Liver (tissue), 9 donors: Measurements from ENCODE around the gene RNASE13. TPM values are rescaled to one million over a fixed set of nuclear protein-coding genes. Genes with fewer than 3 reads are reported as not detected.

Experiments
- DNase-seq: peaks from one replicate; pipeline ENCODE4 v3.0.0-alpha.2; 2017; ENCODE audit warnings: low spot score
- H3K27ac ChIP-seq, 2 donors: one replicate each; pipeline ENCODE4 v1.7.0; 2013; ENCODE audit warnings: inconsistent platforms in 2 of 2, low read length in 2 of 2, control low read depth in 1 of 2, low read depth in 1 of 2, mild to moderate bottlenecking in 1 of 2
- H3K27me3 ChIP-seq, 4 donors: one replicate each; pipeline versions ENCODE4 v1.6.1 to v1.7.0; 2013; ENCODE audit warnings: low read length in 3 of 4, inconsistent platforms in 1 of 4, mild to moderate bottlenecking in 1 of 4, moderate library complexity in 1 of 4; ENCODE audit not compliant: control insufficient read depth in 4 of 4, insufficient read depth in 4 of 4
- H3K36me3 ChIP-seq, 4 donors: one replicate each; pipeline versions ENCODE4 v1.6.1 to v1.7.0; 2013; ENCODE audit warnings: low read length in 3 of 4, mild to moderate bottlenecking in 3 of 4, low read depth in 1 of 4, moderate library complexity in 1 of 4; ENCODE audit not compliant: control insufficient read depth in 4 of 4, insufficient read depth in 3 of 4
- H3K4me1 ChIP-seq, 4 donors: one replicate each; pipeline versions ENCODE4 v1.6.1 to v1.7.0; 2013; ENCODE audit warnings: low read length in 3 of 4, mild to moderate bottlenecking in 3 of 4, moderate library complexity in 1 of 4; ENCODE audit not compliant: control insufficient read depth in 4 of 4, insufficient read depth in 4 of 4
- H3K4me3 ChIP-seq, 3 donors: one replicate each; pipeline versions ENCODE4 v1.6.1 to v1.7.0; 2013; ENCODE audit warnings: low read length in 3 of 3, control low read depth in 1 of 3, low read depth in 1 of 3, mild to moderate bottlenecking in 1 of 3
- H3K9ac ChIP-seq, 2 donors: one replicate each; pipeline ENCODE4 v1.7.0; 2013; ENCODE audit warnings: low read length in 2 of 2, mild to moderate bottlenecking in 2 of 2, moderate library complexity in 2 of 2, control low read depth in 1 of 2, low read depth in 1 of 2
- H3K9me3 ChIP-seq, 4 donors: one replicate each; pipeline versions ENCODE4 v1.6.1 to v1.7.0; 2013; ENCODE audit warnings: low read length in 3 of 4; ENCODE audit not compliant: control insufficient read depth in 4 of 4
- EGR1 ChIP-seq, 2 donors: IDR thresholded peaks; 2 replicates each; pipeline ENCODE4 v1.6.1; 2016 to 2018; ENCODE audit warnings: antibody characterized with exemption in 2 of 2, low read depth in 2 of 2
- FOXA1 ChIP-seq: IDR thresholded peaks from 2 replicates; pipeline ENCODE4 v1.6.1; 2016; ENCODE audit warnings: antibody characterized with exemption
- FOXA2 ChIP-seq: IDR thresholded peaks from 2 replicates; pipeline ENCODE4 v1.6.1; 2016; ENCODE audit warnings: antibody characterized with exemption
- GABPA ChIP-seq, 2 donors: IDR thresholded peaks in 1 of 2; conservative IDR thresholded peaks in 1 of 2; 2 replicates each; pipeline ENCODE4 v1.6.1; 2016; ENCODE audit warnings: antibody characterized with exemption in 2 of 2, mild to moderate bottlenecking in 1 of 2, moderate library complexity in 1 of 2
- HNF4A ChIP-seq, 2 donors: conservative IDR thresholded peaks; 2 replicates each; pipeline ENCODE4 v1.6.1; 2016; ENCODE audit warnings: antibody characterized with exemption in 2 of 2, mild to moderate bottlenecking in 2 of 2
- HNF4G ChIP-seq: IDR thresholded peaks from 2 replicates; pipeline ENCODE4 v1.6.1; 2016; ENCODE audit warnings: antibody characterized with exemption
- JUND ChIP-seq, 2 donors: IDR thresholded peaks; 2 replicates each; pipeline ENCODE4 v1.6.1; 2016; ENCODE audit warnings: antibody characterized with exemption in 2 of 2
- NR2F2 ChIP-seq: IDR thresholded peaks from 2 replicates; pipeline ENCODE4 v1.6.1; 2016; ENCODE audit warnings: antibody characterized with exemption
- RAD21 ChIP-seq, 2 donors: IDR thresholded peaks; 2 replicates each; pipeline ENCODE4 v1.6.1; 2016; ENCODE audit warnings: antibody characterized with exemption in 2 of 2, mild to moderate bottlenecking in 2 of 2
- RXRA ChIP-seq, 2 donors: IDR thresholded peaks; 2 replicates each; pipeline ENCODE4 v1.6.1; 2017 to 2018; ENCODE audit warnings: antibody characterized with exemption in 2 of 2, mild to moderate bottlenecking in 1 of 2
- SP1 ChIP-seq: IDR thresholded peaks from 2 replicates; pipeline ENCODE4 v1.6.1; 2018; ENCODE audit warnings: antibody characterized with exemption, mild to moderate bottlenecking
- TAF1 ChIP-seq: conservative IDR thresholded peaks from 2 replicates; pipeline ENCODE4 v1.6.1; 2016; ENCODE audit warnings: antibody characterized with exemption, mild to moderate bottlenecking
- YY1 ChIP-seq: IDR thresholded peaks from 2 replicates; pipeline ENCODE4 v1.6.1; 2016; ENCODE audit warnings: antibody characterized with exemption, mild to moderate bottlenecking
- WGBS: extraction: QIAGEN DNeasy Blood & Tissue Kit; methylation state at CpG from one replicate; pipeline ENCODE4 v1.1.7; 2013; 5-methylcytosine and 5-hydroxymethylcytosine counted together
- polyA plus RNA-seq, 2 donors: library from polyadenylated mRNA; stranded (reverse) in 1 of 2; unstranded in 1 of 2; fragments of 200-250 nt in 1 of 2; fragments of >200 nt in 1 of 2; fragmentation: Nextera tagmentation in 1 of 2; extraction: Ambion mirVana in 1 of 2; gene quantifications; one replicate each; pipeline versions ENCODE4 v1.2.1 to v1.2.3, GENCODE V29; 2013 to 2015
- total RNA-seq, 2 donors: library from RNA; depleted of rRNA; stranded (reverse); fragments of >200 nt; gene quantifications; one replicate each; pipeline ENCODE4 v1.2.3, GENCODE V29; 2014
- TF ChIP-seq, protein P1 (sequence below): IDR thresholded peaks from 2 replicates; pipeline ENCODE4 v1.6.1; 2016; ENCODE audit warnings: antibody characterized with exemption
- TF ChIP-seq, protein P2 (sequence below): IDR thresholded peaks from 2 replicates; pipeline ENCODE4 v1.6.1; 2016; ENCODE audit warnings: antibody characterized with exemption
- TF ChIP-seq, protein P3 (sequence below): IDR thresholded peaks from 2 replicates; pipeline ENCODE4 v1.6.1; 2016; ENCODE audit warnings: antibody characterized with exemption
- TF ChIP-seq, protein P4 (sequence below): fragments of 150-350 bp; IDR thresholded peaks from 2 replicates; pipeline ENCODE4 v1.5.1; 2017; ENCODE audit warnings: improper control_type of control experiment, low read depth, low read length; ENCODE audit not compliant: missing input control
- TF ChIP-seq, protein P5 (sequence below): IDR thresholded peaks from 2 replicates; pipeline ENCODE4 v1.6.1; 2016; ENCODE audit warnings: antibody characterized with exemption, mild to moderate bottlenecking
- donor health status: healthy.
- donor health status: healthy.
- donor health status: healthy.
- donor health status: healthy.
- donor health status: healthy.

The RNASE13 gene
- total and polyA plus RNA-seq, 4 donors, result 0.05 to 0.08 TPM; not detected in 2

DNA sequence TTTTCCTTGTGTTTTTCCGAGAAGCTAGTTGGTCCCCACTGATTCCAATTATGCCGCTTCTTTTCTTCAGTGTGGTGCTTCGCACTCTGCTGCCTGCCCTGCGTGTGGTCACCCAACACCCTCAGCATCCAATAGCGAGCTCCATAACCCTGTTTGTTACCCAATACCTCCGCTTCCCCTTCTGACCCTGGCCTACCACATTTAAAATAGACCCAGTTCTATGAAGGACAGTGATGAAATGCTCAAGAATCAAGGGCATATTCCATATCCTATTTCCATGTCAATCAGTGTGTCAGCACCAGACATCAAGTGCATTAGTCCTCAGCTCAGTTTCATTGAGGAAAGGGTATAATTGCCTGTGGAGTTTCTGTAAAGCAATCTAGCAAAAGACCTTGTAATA is 19.3 kb downstream of the RNASE13 start:
- no peak overlapping the region for H3K4me3 ChIP-seq
- TF ChIP-seq RXRA (IDR thresholded peaks at IDR 0.05), result no peak
- no peak for TF ChIP-seq EGR1 (IDR thresholded peaks at IDR 0.05; ENCODE audit: low read depth in 2 of 2)
- TF ChIP-seq GABPA (IDR thresholded peaks at IDR 0.05 in 1 of 2, conservative IDR thresholded peaks at IDR 0.05 in 1 of 2), result no peak
- TF ChIP-seq, protein P1, sequence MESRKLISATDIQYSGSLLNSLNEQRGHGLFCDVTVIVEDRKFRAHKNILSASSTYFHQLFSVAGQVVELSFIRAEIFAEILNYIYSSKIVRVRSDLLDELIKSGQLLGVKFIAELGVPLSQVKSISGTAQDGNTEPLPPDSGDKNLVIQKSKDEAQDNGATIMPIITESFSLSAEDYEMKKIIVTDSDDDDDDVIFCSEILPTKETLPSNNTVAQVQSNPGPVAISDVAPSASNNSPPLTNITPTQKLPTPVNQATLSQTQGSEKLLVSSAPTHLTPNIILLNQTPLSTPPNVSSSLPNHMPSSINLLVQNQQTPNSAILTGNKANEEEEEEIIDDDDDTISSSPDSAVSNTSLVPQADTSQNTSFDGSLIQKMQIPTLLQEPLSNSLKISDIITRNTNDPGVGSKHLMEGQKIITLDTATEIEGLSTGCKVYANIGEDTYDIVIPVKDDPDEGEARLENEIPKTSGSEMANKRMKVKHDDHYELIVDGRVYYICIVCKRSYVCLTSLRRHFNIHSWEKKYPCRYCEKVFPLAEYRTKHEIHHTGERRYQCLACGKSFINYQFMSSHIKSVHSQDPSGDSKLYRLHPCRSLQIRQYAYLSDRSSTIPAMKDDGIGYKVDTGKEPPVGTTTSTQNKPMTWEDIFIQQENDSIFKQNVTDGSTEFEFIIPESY, result no peak
- TF ChIP-seq HNF4A (conservative IDR thresholded peaks at IDR 0.05), result no peak
- no peak for TF ChIP-seq NR2F2
- TF ChIP-seq, protein P2, sequence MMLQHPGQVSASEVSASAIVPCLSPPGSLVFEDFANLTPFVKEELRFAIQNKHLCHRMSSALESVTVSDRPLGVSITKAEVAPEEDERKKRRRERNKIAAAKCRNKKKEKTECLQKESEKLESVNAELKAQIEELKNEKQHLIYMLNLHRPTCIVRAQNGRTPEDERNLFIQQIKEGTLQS, result no peak
- no peak for TF ChIP-seq YY1
- TF ChIP-seq, protein P3, sequence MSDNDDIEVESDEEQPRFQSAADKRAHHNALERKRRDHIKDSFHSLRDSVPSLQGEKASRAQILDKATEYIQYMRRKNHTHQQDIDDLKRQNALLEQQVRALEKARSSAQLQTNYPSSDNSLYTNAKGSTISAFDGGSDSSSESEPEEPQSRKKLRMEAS, result no peak
- TF ChIP-seq, protein P4, sequence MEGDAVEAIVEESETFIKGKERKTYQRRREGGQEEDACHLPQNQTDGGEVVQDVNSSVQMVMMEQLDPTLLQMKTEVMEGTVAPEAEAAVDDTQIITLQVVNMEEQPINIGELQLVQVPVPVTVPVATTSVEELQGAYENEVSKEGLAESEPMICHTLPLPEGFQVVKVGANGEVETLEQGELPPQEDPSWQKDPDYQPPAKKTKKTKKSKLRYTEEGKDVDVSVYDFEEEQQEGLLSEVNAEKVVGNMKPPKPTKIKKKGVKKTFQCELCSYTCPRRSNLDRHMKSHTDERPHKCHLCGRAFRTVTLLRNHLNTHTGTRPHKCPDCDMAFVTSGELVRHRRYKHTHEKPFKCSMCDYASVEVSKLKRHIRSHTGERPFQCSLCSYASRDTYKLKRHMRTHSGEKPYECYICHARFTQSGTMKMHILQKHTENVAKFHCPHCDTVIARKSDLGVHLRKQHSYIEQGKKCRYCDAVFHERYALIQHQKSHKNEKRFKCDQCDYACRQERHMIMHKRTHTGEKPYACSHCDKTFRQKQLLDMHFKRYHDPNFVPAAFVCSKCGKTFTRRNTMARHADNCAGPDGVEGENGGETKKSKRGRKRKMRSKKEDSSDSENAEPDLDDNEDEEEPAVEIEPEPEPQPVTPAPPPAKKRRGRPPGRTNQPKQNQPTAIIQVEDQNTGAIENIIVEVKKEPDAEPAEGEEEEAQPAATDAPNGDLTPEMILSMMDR, result no peak
- TF ChIP-seq FOXA2, result no peak
- TF ChIP-seq SP1, result no peak
- TF ChIP-seq TAF1, result no peak
- TF ChIP-seq, protein P5, sequence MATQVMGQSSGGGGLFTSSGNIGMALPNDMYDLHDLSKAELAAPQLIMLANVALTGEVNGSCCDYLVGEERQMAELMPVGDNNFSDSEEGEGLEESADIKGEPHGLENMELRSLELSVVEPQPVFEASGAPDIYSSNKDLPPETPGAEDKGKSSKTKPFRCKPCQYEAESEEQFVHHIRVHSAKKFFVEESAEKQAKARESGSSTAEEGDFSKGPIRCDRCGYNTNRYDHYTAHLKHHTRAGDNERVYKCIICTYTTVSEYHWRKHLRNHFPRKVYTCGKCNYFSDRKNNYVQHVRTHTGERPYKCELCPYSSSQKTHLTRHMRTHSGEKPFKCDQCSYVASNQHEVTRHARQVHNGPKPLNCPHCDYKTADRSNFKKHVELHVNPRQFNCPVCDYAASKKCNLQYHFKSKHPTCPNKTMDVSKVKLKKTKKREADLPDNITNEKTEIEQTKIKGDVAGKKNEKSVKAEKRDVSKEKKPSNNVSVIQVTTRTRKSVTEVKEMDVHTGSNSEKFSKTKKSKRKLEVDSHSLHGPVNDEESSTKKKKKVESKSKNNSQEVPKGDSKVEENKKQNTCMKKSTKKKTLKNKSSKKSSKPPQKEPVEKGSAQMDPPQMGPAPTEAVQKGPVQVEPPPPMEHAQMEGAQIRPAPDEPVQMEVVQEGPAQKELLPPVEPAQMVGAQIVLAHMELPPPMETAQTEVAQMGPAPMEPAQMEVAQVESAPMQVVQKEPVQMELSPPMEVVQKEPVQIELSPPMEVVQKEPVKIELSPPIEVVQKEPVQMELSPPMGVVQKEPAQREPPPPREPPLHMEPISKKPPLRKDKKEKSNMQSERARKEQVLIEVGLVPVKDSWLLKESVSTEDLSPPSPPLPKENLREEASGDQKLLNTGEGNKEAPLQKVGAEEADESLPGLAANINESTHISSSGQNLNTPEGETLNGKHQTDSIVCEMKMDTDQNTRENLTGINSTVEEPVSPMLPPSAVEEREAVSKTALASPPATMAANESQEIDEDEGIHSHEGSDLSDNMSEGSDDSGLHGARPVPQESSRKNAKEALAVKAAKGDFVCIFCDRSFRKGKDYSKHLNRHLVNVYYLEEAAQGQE, result no peak
- TF ChIP-seq JUND (IDR thresholded peaks at IDR 0.05), result no peak
- TF ChIP-seq HNF4G, result no peak
- TF ChIP-seq FOXA1, result no peak
- TF ChIP-seq RAD21 (IDR thresholded peaks at IDR 0.05), result no peak
- DNase-seq, result no peak
- no peaks in the 10 kb centered on the region for H3K27me3 ChIP-seq
- H3K9me3 ChIP-seq, result no peaks in the 10 kb centered on the region
- peaks cover 8 to 34% (median 28%) of the 10 kb centered on the region in 4 donors for H3K36me3 ChIP-seq
- 34% methylated on average over 6 of the region's 6 CpGs for WGBS
- no peak overlapping the region for H3K27ac ChIP-seq
- H3K9ac ChIP-seq, result no peak overlapping the region
- H3K4me1 ChIP-seq, result peaks cover 0 to 34% (median 6%) of the 10 kb centered on the region in 4 donors
